Measurements from ENCODE around the gene HBS1L.
"Not testable (repeated sequence)": the region's sequence is repeated elsewhere in the genome, so short reads cannot be mapped to it uniquely, and the experiment has no call there.

Gene HBS1L

GRCh38 chr6:135073756-135074393 is 19.3 kb upstream of the HBS1L start:
- DNase-seq, result no peak

GRCh38 chr6:135073217-135073616 is 18.6 kb upstream of the HBS1L start:
- DNase-seq, result no peak

DNA sequence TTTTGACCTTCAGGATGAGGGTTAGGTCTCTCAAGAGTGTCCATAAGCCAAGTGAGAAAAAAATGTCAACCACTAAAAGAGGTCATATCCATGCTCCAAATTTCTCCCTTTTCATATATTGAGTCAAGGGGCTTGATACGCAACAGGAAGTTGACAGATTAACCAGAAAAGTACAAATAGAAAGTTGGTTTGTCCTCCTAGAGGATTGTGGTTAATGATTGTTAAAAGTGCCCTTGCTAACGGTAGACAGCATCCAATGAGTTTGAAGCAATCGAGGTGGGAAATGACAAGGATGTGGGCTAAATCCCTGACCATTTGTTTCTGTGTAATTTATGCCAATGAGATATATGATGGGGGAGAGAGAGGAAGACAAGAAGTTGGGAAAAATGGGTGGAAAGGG is 18.1 kb upstream of the HBS1L start:
- DNase-seq, result no peak

DNA sequence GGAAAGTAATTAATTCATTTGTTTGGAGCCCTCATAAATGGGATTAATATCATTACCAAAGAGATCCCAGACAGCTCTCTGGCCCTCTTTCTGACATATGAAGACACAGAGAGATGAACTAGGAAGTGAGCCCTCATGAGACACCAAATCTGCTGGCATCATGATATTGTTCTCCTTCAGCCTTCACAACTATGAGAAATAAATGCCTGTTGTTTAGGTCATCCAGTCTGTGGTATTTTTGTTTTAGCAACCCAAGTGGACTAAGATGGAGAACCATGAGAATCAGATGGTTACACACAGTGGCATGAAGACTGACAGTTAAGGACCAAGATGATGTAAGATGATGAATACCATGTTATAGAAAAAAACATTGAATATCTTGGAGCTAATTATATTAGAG is 16.9 kb upstream of the HBS1L start:
- DNase-seq, result no peak

- DNase-seq, result no peak
Observed at GRCh38 chr6:135067911-135068310, 13.3 kb upstream of the HBS1L start.

DNA sequence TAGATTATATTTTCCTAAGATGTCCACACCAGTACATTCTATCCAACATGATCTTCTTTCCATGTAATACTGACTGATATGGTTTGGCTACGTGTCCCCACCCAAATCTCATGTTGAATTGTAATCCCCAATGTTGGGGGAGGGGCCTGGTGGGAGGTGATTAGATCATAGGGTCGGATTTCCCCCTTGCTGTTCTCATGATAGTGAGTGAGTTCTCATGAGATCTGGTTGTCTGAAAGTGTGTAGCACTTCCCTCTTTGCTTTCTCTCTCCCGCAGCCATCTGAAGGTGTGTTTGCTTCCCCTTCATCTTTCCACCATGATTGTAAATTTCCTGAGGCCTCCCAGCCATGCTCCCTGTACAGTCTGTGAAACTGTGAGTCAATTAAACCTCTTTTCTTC is 12.2 kb upstream of the HBS1L start:
- no peak for DNase-seq

GRCh38 chr6:135066397-135066796 is 11.8 kb upstream of the HBS1L start:
- no peak for DNase-seq

DNA sequence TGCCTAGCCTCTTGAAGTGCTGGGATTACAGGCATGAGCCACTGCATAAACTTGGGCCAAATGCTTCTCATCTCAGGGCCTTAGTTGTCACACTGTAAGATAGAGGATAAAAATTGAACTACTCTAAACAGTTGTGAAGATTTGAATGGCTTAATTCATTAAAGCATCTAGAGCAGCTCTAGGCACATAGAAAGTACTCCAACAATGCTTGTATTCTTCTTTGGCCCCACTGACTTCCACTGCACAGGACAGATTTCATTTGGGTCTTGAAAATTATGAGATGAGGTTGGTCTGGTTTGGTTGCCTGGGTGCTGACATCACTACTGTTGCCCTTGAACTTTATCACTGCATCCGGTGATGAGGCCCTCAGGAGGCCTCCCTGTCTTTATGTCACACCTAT is 10.0 kb upstream of the HBS1L start:
- no peak for DNase-seq

DNA sequence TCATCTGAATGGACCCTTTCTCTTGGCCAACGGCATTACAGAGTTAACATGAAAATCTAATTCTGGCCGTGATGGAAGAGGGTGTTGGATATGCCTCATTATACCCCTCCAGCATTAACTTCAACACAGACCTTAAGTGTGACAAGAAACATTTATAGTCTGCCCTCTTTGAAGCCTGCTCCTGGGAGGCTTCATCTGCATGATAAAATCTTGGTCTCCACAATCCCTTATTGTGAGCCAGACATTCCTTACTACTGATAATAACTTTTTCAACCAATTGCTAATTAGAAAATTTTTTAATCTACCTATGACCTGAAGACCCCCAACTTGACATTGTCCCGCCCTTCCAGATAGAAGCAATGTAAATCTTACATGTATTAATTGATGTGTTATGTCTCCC is 9.3 kb upstream of the HBS1L start:
- DNase-seq, result no peak

GRCh38 chr6:135062735-135063134 is 8.1 kb upstream of the HBS1L start:
- no peak for DNase-seq

DNA sequence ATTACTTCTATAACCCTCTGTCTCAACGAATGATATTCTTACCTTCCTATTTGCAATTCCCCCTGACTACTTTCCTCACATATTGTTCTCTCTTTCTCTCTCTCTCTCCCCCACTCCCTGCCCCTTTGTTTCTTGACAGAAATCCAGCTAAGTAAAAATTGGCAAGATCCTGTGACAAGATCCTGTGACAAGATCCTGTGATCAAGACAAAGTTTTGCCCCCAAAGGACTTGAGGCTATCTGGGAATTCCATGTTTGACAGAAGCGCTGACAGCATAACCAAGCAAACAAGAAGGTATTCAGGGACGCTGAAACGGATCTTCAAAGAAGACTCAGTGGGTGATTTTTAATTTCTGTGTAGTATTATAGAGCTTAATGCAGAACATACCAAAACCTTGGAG is 5.5 kb upstream of the HBS1L start:
- no peak for DNase-seq

GRCh38 chr6:135058299-135058698 is 3.7 kb upstream of the HBS1L start:
- DNase-seq, result not testable (repeated sequence)

GRCh38 chr6:135056632-135057031 is 2.0 kb upstream of the HBS1L start:
- DNase-seq, result no peak

GRCh38 chr6:135054226-135054568 is 425 bp downstream of the HBS1L start:
- no peak for DNase-seq

- no peak for DNase-seq
Observed at GRCh38 chr6:135053406-135053805, 1.2 kb downstream of the HBS1L start.

DNA sequence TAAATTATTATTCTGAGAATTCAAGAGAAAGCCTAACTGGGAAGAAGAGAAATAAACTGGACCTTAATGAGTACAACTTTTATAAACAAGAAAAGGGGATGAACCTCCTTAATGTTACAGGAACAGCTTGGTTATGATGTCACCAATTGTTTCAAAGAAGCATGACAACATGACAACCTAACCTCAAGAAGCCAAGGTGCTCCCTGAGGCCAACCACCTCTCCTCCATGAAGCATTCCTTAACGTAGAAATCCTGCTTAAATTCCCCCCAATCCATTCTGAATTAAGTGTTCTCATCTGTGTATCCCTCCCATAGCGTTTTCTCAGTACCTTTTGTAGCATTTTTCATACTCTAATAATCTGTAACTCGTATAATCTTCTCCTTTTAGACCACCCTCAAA is 1.7 kb downstream of the HBS1L start:
- no peak for DNase-seq

DNA sequence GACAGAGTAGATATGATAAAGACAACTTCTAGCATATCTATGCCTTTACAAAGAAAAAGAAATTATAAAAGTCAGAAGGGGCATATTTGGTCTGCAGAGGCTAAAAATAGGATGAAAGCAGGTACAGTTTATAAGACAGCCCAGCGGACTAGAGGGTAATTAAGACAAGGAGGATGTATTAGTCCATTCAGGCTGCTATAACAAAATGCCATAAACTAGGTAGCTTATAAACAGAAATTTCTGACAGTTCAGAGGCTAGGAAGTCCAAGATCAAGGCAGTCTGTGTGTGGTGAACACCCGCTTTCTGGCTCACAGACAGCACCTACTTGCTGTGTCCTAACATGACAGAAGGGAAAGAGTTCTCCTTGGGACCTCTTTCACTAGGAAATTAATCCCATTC is 5.7 kb downstream of the HBS1L start:
- DNase-seq, result no peak

- no peak for DNase-seq
Observed at GRCh38 chr6:135047336-135047735, 7.3 kb downstream of the HBS1L start.

GRCh38 chr6:135046912-135047311 is 7.7 kb downstream of the HBS1L start:
- DNase-seq, result no peak

- no peak for DNase-seq
Observed at GRCh38 chr6:135044639-135045038, 10.0 kb downstream of the HBS1L start.

GRCh38 chr6:135043846-135044245 is 10.8 kb downstream of the HBS1L start:
- no peak for DNase-seq

- DNase-seq, result no peak
Observed at GRCh38 chr6:135043364-135043763, 11.3 kb downstream of the HBS1L start.

DNA sequence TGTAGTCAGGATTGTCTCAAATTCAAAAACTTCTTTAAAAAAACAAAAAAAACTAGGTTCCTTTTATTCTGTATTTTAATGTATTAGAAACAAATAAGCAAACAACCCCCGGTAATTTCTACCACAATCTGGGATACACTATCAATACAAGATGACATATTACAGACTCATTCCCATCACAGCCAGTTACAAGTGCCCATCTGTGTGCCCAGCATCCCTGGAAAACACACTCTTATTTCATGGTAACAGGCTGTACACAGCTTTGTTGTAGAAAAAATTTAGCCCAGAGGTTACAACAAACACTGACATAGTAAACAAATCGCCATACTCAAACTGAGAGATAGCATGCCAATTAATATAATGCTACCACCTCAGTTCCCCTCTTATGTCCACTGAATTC is 16.3 kb downstream of the HBS1L start:
- no peak for DNase-seq

DNA sequence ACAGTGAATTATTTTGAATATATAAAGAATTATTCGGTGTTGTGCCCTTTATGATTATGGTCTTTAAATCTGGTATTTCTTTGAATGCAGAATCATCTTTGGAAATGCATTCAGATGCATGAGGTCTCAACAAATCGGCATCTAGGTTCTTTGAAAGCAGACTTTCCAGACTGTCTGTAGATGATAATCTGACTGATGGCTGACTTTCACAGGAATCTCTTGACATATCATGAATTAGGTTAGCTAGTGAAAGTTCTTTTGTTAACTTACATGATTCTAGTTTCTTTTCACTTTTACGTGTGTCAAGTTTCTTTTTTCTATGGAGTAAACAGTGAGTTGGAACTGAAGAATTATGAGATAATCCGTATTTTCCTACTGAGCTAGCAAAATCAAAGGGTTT is 17.1 kb downstream of the HBS1L start:
- DNase-seq, result no peak

DNA sequence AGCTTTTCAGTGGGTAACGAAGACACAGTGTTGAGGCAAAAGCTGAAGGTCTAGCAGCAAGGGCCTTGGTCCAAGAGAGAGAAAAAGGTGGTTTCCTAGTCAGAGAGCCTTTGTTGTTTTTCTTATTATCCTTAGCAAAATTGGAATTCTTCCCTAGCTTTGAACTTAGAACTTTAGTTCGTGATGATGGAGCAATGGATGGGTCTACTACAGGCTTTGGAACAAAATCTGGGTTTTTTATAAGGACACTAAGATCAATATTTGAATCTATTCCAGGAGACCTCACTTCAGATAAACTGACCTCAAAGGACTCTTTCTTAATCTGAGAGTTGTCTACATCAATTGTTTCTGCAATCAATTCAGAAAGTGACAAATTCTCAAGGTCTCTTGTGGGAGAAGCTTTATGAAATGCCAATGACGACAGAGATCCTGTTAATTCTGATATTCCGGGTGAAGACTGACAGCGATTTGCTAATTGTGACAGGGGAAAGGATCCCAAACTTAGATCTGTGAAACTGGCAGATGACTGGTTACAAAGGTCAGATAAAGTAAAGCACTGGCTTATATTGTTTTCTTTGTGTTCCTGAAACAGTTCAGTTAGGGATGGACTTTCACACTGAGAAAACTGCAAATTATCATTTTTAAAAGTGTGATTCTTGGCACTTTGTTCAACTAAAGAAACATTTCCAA is 17.7 kb downstream of the HBS1L start:
- no peak for DNase-seq
